ENCODE results near the gene DYSF.

DYSF gene

GRCh38 chr2:71675296-71675695 is 221.9 kb downstream of the DYSF start:
- peak; percentile 53 for DNase-seq (ENCODE audit: low spot score)

GRCh38 chr2:71678874-71679273 is 225.5 kb downstream of the DYSF start:
- DNase-seq (ENCODE audit: low spot score), result no peak

GRCh38 chr2:71679491-71679890 is 226.1 kb downstream of the DYSF start:
- no peak for DNase-seq (ENCODE audit: low spot score)

- no peak for DNase-seq (ENCODE audit: low spot score)
Observed at GRCh38 chr2:71680925-71681324, 227.6 kb downstream of the DYSF start.

GRCh38 chr2:71681626-71682025 is 228.3 kb downstream of the DYSF start:
- DNase-seq (ENCODE audit: low spot score), result no peak

GRCh38 chr2:71682341-71682740 is 229.0 kb downstream of the DYSF start:
- no peak for DNase-seq (ENCODE audit: low spot score)

- DNase-seq (ENCODE audit: low spot score), result no peak
Observed at GRCh38 chr2:71683070-71683469, 229.7 kb downstream of the DYSF start.

GRCh38 chr2:71683666-71684065 is 230.3 kb downstream of the DYSF start:
- DNase-seq (ENCODE audit: low spot score), result no peak

GRCh38 chr2:71684226-71685072 is 231.1 kb downstream of the DYSF start:
- DNase-seq (ENCODE audit: low spot score), result no peak

- no peak for DNase-seq (ENCODE audit: low spot score)
Observed at GRCh38 chr2:71685073-71685848, 231.9 kb downstream of the DYSF start.

GRCh38 chr2:71685941-71686611 is 232.7 kb downstream of the DYSF start:
- no peak for DNase-seq (ENCODE audit: low spot score)

GRCh38 chr2:71686781-71687180 is 233.4 kb downstream of the DYSF start:
- DNase-seq (ENCODE audit: low spot score), result no peak

GRCh38 chr2:71687412-71687811 is 234.1 kb downstream of the DYSF start:
- no peak for DNase-seq (ENCODE audit: low spot score)

GRCh38 chr2:71688530-71688929 is 235.2 kb downstream of the DYSF start:
- DNase-seq (ENCODE audit: low spot score), result no peak

GRCh38 chr2:71689393-71689792 is 236.0 kb downstream of the DYSF start:
- no peak for DNase-seq (ENCODE audit: low spot score)

- no peak for DNase-seq (ENCODE audit: low spot score)
Observed at GRCh38 chr2:71689968-71690834, 236.8 kb downstream of the DYSF start.

GRCh38 chr2:71690876-71691475 is 237.6 kb downstream of the DYSF start:
- DNase-seq (ENCODE audit: low spot score), result no peak

- DNase-seq (ENCODE audit: low spot score), result no peak
Observed at GRCh38 chr2:71691747-71692441, 238.5 kb downstream of the DYSF start.

GRCh38 chr2:71692621-71693277 is 239.4 kb downstream of the DYSF start:
- no peak for DNase-seq (ENCODE audit: low spot score)

All from SW480 (cell line).